Panc1 (cell line): Measurements from ENCODE around the gene LNPEP.

Experiments used
- POLR2AphosphoS5 ChIP-seq: IDR thresholded peaks from 2 replicates; pipeline ENCODE4 v1.6.1; 2012; ENCODE audit warnings: mild to moderate bottlenecking, low read depth, low read length, moderate library complexity
- TCF7L2 ChIP-seq: IDR thresholded peaks from 2 replicates; pipeline ENCODE4 v1.6.1; 2011; ENCODE audit warnings: mild to moderate bottlenecking, low read depth, low read length, inconsistent platforms
- TF ChIP-seq, protein P1 (sequence below): fragments of 450-650 bp; IDR thresholded peaks from 2 replicates; pipeline ENCODE4 v1.5.1; 2017; ENCODE audit warnings: mild to moderate bottlenecking
- TF ChIP-seq, protein P2 (sequence below), 2 experiments: IDR thresholded peaks; 2 replicates each; pipeline ENCODE4 v1.6.1; 2011 to 2012; ENCODE audit warnings: low read depth in 2 of 2, control low read depth in 1 of 2, low read length in 1 of 2, mild to moderate bottlenecking in 1 of 2, moderate library complexity in 1 of 2; ENCODE audit not compliant: insufficient read depth in 1 of 2

DNA sequence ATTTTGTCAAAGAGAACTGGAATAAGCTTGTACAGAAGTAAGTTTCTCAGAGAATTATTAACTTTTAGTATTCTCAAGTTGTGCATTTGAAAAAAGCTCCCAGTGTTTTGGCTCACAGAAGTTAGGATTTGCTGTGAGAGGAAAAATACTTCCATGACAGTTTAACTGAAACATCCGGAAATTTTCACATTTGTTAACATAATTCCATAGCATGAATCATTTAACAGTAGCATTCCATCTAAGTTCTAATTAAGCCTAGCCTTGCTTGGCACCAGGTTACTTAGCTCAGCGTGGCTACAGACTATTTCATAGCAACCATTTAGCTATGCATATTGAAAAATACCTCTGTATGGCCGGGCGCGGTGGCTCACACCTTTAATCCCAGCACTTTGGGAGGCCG is 90.8 kb downstream of the LNPEP start:
- TF ChIP-seq, protein P1, sequence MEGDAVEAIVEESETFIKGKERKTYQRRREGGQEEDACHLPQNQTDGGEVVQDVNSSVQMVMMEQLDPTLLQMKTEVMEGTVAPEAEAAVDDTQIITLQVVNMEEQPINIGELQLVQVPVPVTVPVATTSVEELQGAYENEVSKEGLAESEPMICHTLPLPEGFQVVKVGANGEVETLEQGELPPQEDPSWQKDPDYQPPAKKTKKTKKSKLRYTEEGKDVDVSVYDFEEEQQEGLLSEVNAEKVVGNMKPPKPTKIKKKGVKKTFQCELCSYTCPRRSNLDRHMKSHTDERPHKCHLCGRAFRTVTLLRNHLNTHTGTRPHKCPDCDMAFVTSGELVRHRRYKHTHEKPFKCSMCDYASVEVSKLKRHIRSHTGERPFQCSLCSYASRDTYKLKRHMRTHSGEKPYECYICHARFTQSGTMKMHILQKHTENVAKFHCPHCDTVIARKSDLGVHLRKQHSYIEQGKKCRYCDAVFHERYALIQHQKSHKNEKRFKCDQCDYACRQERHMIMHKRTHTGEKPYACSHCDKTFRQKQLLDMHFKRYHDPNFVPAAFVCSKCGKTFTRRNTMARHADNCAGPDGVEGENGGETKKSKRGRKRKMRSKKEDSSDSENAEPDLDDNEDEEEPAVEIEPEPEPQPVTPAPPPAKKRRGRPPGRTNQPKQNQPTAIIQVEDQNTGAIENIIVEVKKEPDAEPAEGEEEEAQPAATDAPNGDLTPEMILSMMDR = no peak
- TF ChIP-seq, protein P2, sequence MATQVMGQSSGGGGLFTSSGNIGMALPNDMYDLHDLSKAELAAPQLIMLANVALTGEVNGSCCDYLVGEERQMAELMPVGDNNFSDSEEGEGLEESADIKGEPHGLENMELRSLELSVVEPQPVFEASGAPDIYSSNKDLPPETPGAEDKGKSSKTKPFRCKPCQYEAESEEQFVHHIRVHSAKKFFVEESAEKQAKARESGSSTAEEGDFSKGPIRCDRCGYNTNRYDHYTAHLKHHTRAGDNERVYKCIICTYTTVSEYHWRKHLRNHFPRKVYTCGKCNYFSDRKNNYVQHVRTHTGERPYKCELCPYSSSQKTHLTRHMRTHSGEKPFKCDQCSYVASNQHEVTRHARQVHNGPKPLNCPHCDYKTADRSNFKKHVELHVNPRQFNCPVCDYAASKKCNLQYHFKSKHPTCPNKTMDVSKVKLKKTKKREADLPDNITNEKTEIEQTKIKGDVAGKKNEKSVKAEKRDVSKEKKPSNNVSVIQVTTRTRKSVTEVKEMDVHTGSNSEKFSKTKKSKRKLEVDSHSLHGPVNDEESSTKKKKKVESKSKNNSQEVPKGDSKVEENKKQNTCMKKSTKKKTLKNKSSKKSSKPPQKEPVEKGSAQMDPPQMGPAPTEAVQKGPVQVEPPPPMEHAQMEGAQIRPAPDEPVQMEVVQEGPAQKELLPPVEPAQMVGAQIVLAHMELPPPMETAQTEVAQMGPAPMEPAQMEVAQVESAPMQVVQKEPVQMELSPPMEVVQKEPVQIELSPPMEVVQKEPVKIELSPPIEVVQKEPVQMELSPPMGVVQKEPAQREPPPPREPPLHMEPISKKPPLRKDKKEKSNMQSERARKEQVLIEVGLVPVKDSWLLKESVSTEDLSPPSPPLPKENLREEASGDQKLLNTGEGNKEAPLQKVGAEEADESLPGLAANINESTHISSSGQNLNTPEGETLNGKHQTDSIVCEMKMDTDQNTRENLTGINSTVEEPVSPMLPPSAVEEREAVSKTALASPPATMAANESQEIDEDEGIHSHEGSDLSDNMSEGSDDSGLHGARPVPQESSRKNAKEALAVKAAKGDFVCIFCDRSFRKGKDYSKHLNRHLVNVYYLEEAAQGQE (IDR thresholded peaks at IDR 0.05; ENCODE audit: insufficient read depth in 1 of 2, low read depth in 2 of 2, low read length in 1 of 2) = no peak
- no peak for TF ChIP-seq POLR2AphosphoS5
- TF ChIP-seq TCF7L2 = no peak
